Activated CD4-positive, alpha-beta T cell treated with anti-CD3 and anti-CD28 coated beads for 36 hours (primary cell): ENCODE data around the gene LAMC1. TPM values are rescaled to one million over a fixed set of nuclear protein-coding genes. Genes with fewer than 3 reads are reported as not detected.

Source experiments
- ATAC-seq: fragments of 200-7000 bp; cut with Tn5 transposase; one replicate; pipeline ENCODE4 v1.10.0; 2021; ENCODE audit warnings: mild to moderate bottlenecking, moderate library complexity
- CTCF ChIA-PET: fragments of 350-600 bp; sonication (Branson Sonifier 250); formaldehyde crosslinking; loops from one replicate; lab custom pipeline; 2021; ENCODE audit warnings: antibody characterized with exemption; lab: Charles Lee
- POLR2A ChIA-PET: fragments of 350-600 bp; sonication (Branson Sonifier 250); formaldehyde crosslinking; loops from one replicate; lab custom pipeline; 2021; ENCODE audit warnings: antibody characterized with exemption, inconsistent platforms; lab: Charles Lee
- DNase-seq: peaks from one replicate; pipeline ENCODE4 v3.0.0-alpha.2; 2020
- H3K27ac Mint-ChIP-seq: one replicate; pipeline ENCODE4 v1.8.0; 2021; ENCODE audit warnings: mixed read lengths
- H3K27me3 Mint-ChIP-seq: one replicate; pipeline ENCODE4 v1.8.0; 2021; ENCODE audit warnings: mixed read lengths
- H3K36me3 Mint-ChIP-seq: one replicate; pipeline ENCODE4 v1.8.0; 2021; ENCODE audit warnings: low read depth, mixed read lengths
- H3K4me1 Mint-ChIP-seq: one replicate; pipeline ENCODE4 v1.8.0; 2021; ENCODE audit warnings: mixed read lengths
- H3K4me3 Mint-ChIP-seq: one replicate; pipeline ENCODE4 v1.8.0; 2021; ENCODE audit warnings: mild to moderate bottlenecking, moderate library complexity, mixed read lengths
- H3K9me3 Mint-ChIP-seq: one replicate; pipeline ENCODE4 v1.8.0; 2021; ENCODE audit warnings: low read depth, mixed read lengths
- intact Hi-C, 2 experiments: fragments of 100-400 bp; cut with DNase I in 1 of 2; cut with micrococcal nuclease in 1 of 2; formaldehyde crosslinking; loops; one replicate each; pipeline versions ENCODE4 v1.14.2 to v1.15.1; 2022 to 2024; cut with DNase I, micrococcal nuclease
- total RNA-seq, 2 experiments: library from RNA; stranded (reverse); gene quantifications; one replicate each; pipeline ENCODE4 v1.2.3, GENCODE V29; 2021

LAMC1 gene
- total RNA-seq, 2 experiments from 2014 or later, result 0.25 to 0.46 TPM

- no peaks in the 10 kb centered on the region for H3K9me3 Mint-ChIP-seq
- no peak for ATAC-seq
- no peak for DNase-seq
- intact Hi-C loops, result no loop called here
- H3K27me3 Mint-ChIP-seq, result no peaks in the 10 kb centered on the region
- H3K27ac Mint-ChIP-seq, result no peak overlapping the region
- no peaks in the 10 kb centered on the region for H3K4me1 Mint-ChIP-seq
- H3K36me3 Mint-ChIP-seq, result no peaks in the 10 kb centered on the region
- ChIA-PET POLR2A (no interaction called here), CTCF (no interaction called here)
- H3K4me3 Mint-ChIP-seq, result no peak overlapping the region
These were observed 140.1 kb downstream of the LAMC1 start for GRCh38 chr1:183163316-183163715.

- POLR2A ChIA-PET, result no interaction called here
- CTCF ChIA-PET, result no interaction called here
- no peaks in the 10 kb centered on the region for H3K36me3 Mint-ChIP-seq
- H3K27ac Mint-ChIP-seq, result no peak overlapping the region
- intact Hi-C loops, result no loop called here
- DNase-seq (no peak), ATAC-seq (no peak)
- H3K27me3 Mint-ChIP-seq, result no peaks in the 10 kb centered on the region
- no peaks in the 10 kb centered on the region for H3K9me3 Mint-ChIP-seq
- no peak overlapping the region for H3K4me3 Mint-ChIP-seq
- no peaks in the 10 kb centered on the region for H3K4me1 Mint-ChIP-seq
These were observed 141.1 kb downstream of the LAMC1 start for GRCh38 chr1:183164340-183164739.

GRCh38 chr1:183164963-183165362 lies 141.7 kb downstream of the LAMC1 start:
- Mint-ChIP-seq H3K27ac (no peak overlapping the region), H3K27me3 (no peaks in the 10 kb centered on the region), H3K36me3 (no peaks in the 10 kb centered on the region), H3K4me1 (no peaks in the 10 kb centered on the region), H3K9me3 (no peaks in the 10 kb centered on the region), H3K4me3 (no peak overlapping the region)
- DNase-seq (no peak), ATAC-seq (no peak)
- CTCF ChIA-PET, result no interaction called here
- intact Hi-C loops, result no loop called here
- POLR2A ChIA-PET, result no interaction called here

- ChIA-PET CTCF (no interaction called here), POLR2A (no interaction called here)
- intact Hi-C loops, result no loop called here
- DNase-seq (no peak), ATAC-seq (no peak)
- Mint-ChIP-seq H3K4me1 (no peaks in the 10 kb centered on the region), H3K27ac (no peak overlapping the region), H3K27me3 (no peaks in the 10 kb centered on the region), H3K4me3 (no peak overlapping the region), H3K9me3 (no peaks in the 10 kb centered on the region), H3K36me3 (no peaks in the 10 kb centered on the region)
These were observed 142.2 kb downstream of the LAMC1 start for GRCh38 chr1:183165456-183165855.

GRCh38 chr1:183166454-183166853 lies 143.2 kb downstream of the LAMC1 start:
- Mint-ChIP-seq H3K27me3 (peaks cover under 1% of the 10 kb centered on the region), H3K9me3 (no peaks in the 10 kb centered on the region), H3K4me1 (no peaks in the 10 kb centered on the region), H3K27ac (no peak overlapping the region), H3K36me3 (no peaks in the 10 kb centered on the region), H3K4me3 (no peak overlapping the region)
- ATAC-seq (no peak), DNase-seq (no peak)
- POLR2A ChIA-PET, result no interaction called here
- intact Hi-C loops, result no loop called here
- CTCF ChIA-PET, result no interaction called here

- no peak for ATAC-seq
- DNase-seq, result no peak
- intact Hi-C loops, result no loop called here
- Mint-ChIP-seq H3K27ac (no peak overlapping the region), H3K4me1 (no peaks in the 10 kb centered on the region), H3K4me3 (no peak overlapping the region), H3K27me3 (peaks cover 3% of the 10 kb centered on the region), H3K9me3 (no peaks in the 10 kb centered on the region), H3K36me3 (no peaks in the 10 kb centered on the region)
- ChIA-PET CTCF (no interaction called here), POLR2A (no interaction called here)
These were observed 144.5 kb downstream of the LAMC1 start for GRCh38 chr1:183167676-183168075.

- Mint-ChIP-seq H3K4me3 (no peak overlapping the region), H3K36me3 (no peaks in the 10 kb centered on the region), H3K27ac (no peak overlapping the region), H3K9me3 (no peaks in the 10 kb centered on the region), H3K4me1 (no peaks in the 10 kb centered on the region), H3K27me3 (peaks cover 3% of the 10 kb centered on the region)
- ChIA-PET CTCF (no interaction called here), POLR2A (no interaction called here)
- intact Hi-C loops, result no loop called here
- DNase-seq (no peak), ATAC-seq (no peak)
These were observed 145.1 kb downstream of the LAMC1 start for GRCh38 chr1:183168308-183168707.

GRCh38 chr1:183173828-183174227 lies 150.6 kb downstream of the LAMC1 start:
- Mint-ChIP-seq H3K9me3 (no peaks in the 10 kb centered on the region), H3K36me3 (no peaks in the 10 kb centered on the region), H3K4me3 (no peak overlapping the region), H3K27ac (no peak overlapping the region), H3K27me3 (peaks cover 8% of the 10 kb centered on the region), H3K4me1 (no peaks in the 10 kb centered on the region)
- no peak for DNase-seq
- ChIA-PET POLR2A (no interaction called here), CTCF (no interaction called here)
- intact Hi-C loops, result no loop called here
- ATAC-seq, result no peak

GRCh38 chr1:183175631-183176030 lies 152.4 kb downstream of the LAMC1 start:
- intact Hi-C loops, result no loop called here
- Mint-ChIP-seq H3K4me3 (no peak overlapping the region), H3K36me3 (no peaks in the 10 kb centered on the region), H3K27ac (no peak overlapping the region), H3K4me1 (peaks cover 6% of the 10 kb centered on the region), H3K27me3 (peaks cover 8% of the 10 kb centered on the region), H3K9me3 (no peaks in the 10 kb centered on the region)
- CTCF ChIA-PET, result interaction anchor here (0.8 kb wide), 1 partner anchor 12 kb away, joined by 5 read pairs; no protein-coding TSS in a partner anchor
- ATAC-seq (no peak), DNase-seq (no peak)
- POLR2A ChIA-PET, result no interaction called here

- DNase-seq (no peak), ATAC-seq (no peak)
- Mint-ChIP-seq H3K4me3 (no peak overlapping the region), H3K9me3 (no peaks in the 10 kb centered on the region), H3K4me1 (peaks cover 11% of the 10 kb centered on the region), H3K36me3 (no peaks in the 10 kb centered on the region), H3K27me3 (peaks cover 3% of the 10 kb centered on the region), H3K27ac (no peak overlapping the region)
- POLR2A ChIA-PET, result no interaction called here
- CTCF ChIA-PET, result no interaction called here
- intact Hi-C loops, result no loop called here
These were observed 155.3 kb downstream of the LAMC1 start for GRCh38 chr1:183178545-183178944.

- intact Hi-C loops, result no loop called here
- no peak for DNase-seq
- Mint-ChIP-seq H3K36me3 (no peaks in the 10 kb centered on the region), H3K9me3 (no peaks in the 10 kb centered on the region), H3K27ac (no peak overlapping the region), H3K4me3 (no peak overlapping the region), H3K27me3 (peaks cover 3% of the 10 kb centered on the region), H3K4me1 (peaks cover 11% of the 10 kb centered on the region)
- ChIA-PET CTCF (no interaction called here), POLR2A (no interaction called here)
- no peak for ATAC-seq
These were observed 155.8 kb downstream of the LAMC1 start for GRCh38 chr1:183179033-183179432.

GRCh38 chr1:183180218-183180617 lies 157.0 kb downstream of the LAMC1 start:
- Mint-ChIP-seq H3K4me1 (peaks cover 11% of the 10 kb centered on the region), H3K4me3 (no peak overlapping the region), H3K36me3 (no peaks in the 10 kb centered on the region), H3K9me3 (no peaks in the 10 kb centered on the region), H3K27me3 (peaks cover 5% of the 10 kb centered on the region), H3K27ac (peak overlapping the region; percentile 49)
- CTCF ChIA-PET, result interaction anchor here (0.6 to 0.7 kb wide), 2 partner anchors 26 to 298 kb away, joined by 3 read pairs; no protein-coding TSS in a partner anchor
- intact Hi-C loops, result loop anchor here in 1 of 2 experiments (10.0 kb wide), 1 partner anchor 155 kb away; the partner anchor contains the start of gene LAMC1
- no peak for ATAC-seq
- DNase-seq, result no peak
- POLR2A ChIA-PET, result no interaction called here
